Lung (tissue), 12 donors: Measurements from ENCODE around the gene PWWP2B. TPM values are rescaled to one million over a fixed set of nuclear protein-coding genes. Genes with fewer than 3 reads are reported as not detected.
A peak's percentile ranks its signal among the peaks of the same experiment; 100 is the strongest.

Source experiments
- ATAC-seq: fragments of 200-7000 bp; cut with Tn5 transposase; one replicate; pipeline ENCODE4 v1.9.1; 2020; ENCODE audit warnings: moderate number of reproducible peaks; ENCODE audit not compliant: insufficient read depth, low FRiP score
- DNase-seq, 3 donors: peaks; one replicate each; pipeline ENCODE4 v3.0.0-alpha.2; 2013 to 2017
- H3K27ac ChIP-seq, 2 donors: one replicate each; pipeline ENCODE4 v1.5.1; 2013; ENCODE audit warnings: mild to moderate bottlenecking in 2 of 2, moderate library complexity in 2 of 2, control low read depth in 1 of 2, inconsistent platforms in 1 of 2, low read depth in 1 of 2, low read length in 1 of 2
- H3K27me3 ChIP-seq, 3 donors: one replicate each; pipeline ENCODE4 v1.5.1; 2013; ENCODE audit warnings: low read length in 2 of 3; ENCODE audit not compliant: control insufficient read depth in 3 of 3, insufficient read depth in 3 of 3
- H3K36me3 ChIP-seq, 4 donors: one replicate each; pipeline ENCODE4 v1.5.1; 2013; ENCODE audit warnings: low read length in 4 of 4, mild to moderate bottlenecking in 1 of 4, moderate library complexity in 1 of 4; ENCODE audit not compliant: control insufficient read depth in 4 of 4, insufficient read depth in 4 of 4
- H3K4me1 ChIP-seq, 5 donors: one replicate each; pipeline ENCODE4 v1.5.1; 2013; ENCODE audit warnings: low read length in 5 of 5, mild to moderate bottlenecking in 2 of 5, moderate library complexity in 1 of 5; ENCODE audit not compliant: control insufficient read depth in 5 of 5, insufficient read depth in 5 of 5
- H3K4me3 ChIP-seq: one replicate; pipeline ENCODE4 v1.5.1; 2013; ENCODE audit warnings: mild to moderate bottlenecking, control low read depth, moderate library complexity
- H3K9ac ChIP-seq, 2 donors: one replicate each; pipeline ENCODE4 v1.5.1; 2013; ENCODE audit warnings: low read length in 2 of 2, control low read depth in 1 of 2; ENCODE audit not compliant: insufficient read depth in 1 of 2
- H3K9me3 ChIP-seq, 4 donors: one replicate each; pipeline ENCODE4 v1.5.1; 2013; ENCODE audit warnings: low read length in 3 of 4, mild to moderate bottlenecking in 1 of 4, moderate library complexity in 1 of 4; ENCODE audit not compliant: control insufficient read depth in 4 of 4, insufficient read depth in 3 of 4
- WGBS, 2 donors: extraction: QIAGEN DNeasy Blood & Tissue Kit; methylation state at CpG; one replicate each; pipeline ENCODE4 v1.1.7; 2013; 5-methylcytosine and 5-hydroxymethylcytosine counted together
- polyA plus RNA-seq, 2 donors: library from polyadenylated mRNA; stranded (reverse); fragments of 200-250 nt; gene quantifications; one replicate each; pipeline ENCODE4 v1.2.1, GENCODE V29; 2013
- total RNA-seq, 2 donors: library from RNA; depleted of rRNA in 1 of 2; stranded (reverse); fragments of >200 nt in 1 of 2; gene quantifications; one replicate each; pipeline ENCODE4 v1.2.1, GENCODE V29; 2014 to 2021
- TF ChIP-seq, protein P1 (sequence below): IDR thresholded peaks from 2 replicates; pipeline ENCODE4 v1.5.1; 2012; ENCODE audit warnings: mild to moderate bottlenecking; ENCODE audit errors: control extremely low read depth, extremely low read depth
- donor health status: control.
- donor health status: control.
- donor health status: Bipolar disorder and iron deficiency.
- donor health status: healthy.
- donor health status: DM: yes; HTN: yes; CAD: no.

PWWP2B gene
- total and polyA plus RNA-seq, 4 donors, result 20.1 to 33.4 (median 21.1) TPM

- no peak for ATAC-seq
- DNase-seq, result no peak
- no peaks in the 10 kb centered on the region for H3K9me3 ChIP-seq
- 95% methylated on average over 22 of the region's 22 CpGs for WGBS, 2 donors
- no peak overlapping the region for H3K4me3 ChIP-seq
- no peak overlapping the region for H3K9ac ChIP-seq
- TF ChIP-seq, protein P1, sequence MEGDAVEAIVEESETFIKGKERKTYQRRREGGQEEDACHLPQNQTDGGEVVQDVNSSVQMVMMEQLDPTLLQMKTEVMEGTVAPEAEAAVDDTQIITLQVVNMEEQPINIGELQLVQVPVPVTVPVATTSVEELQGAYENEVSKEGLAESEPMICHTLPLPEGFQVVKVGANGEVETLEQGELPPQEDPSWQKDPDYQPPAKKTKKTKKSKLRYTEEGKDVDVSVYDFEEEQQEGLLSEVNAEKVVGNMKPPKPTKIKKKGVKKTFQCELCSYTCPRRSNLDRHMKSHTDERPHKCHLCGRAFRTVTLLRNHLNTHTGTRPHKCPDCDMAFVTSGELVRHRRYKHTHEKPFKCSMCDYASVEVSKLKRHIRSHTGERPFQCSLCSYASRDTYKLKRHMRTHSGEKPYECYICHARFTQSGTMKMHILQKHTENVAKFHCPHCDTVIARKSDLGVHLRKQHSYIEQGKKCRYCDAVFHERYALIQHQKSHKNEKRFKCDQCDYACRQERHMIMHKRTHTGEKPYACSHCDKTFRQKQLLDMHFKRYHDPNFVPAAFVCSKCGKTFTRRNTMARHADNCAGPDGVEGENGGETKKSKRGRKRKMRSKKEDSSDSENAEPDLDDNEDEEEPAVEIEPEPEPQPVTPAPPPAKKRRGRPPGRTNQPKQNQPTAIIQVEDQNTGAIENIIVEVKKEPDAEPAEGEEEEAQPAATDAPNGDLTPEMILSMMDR, result no peak
- peak overlapping the region in 1 of 2 donors; percentile 59 for H3K27ac ChIP-seq
- peaks cover 0 to 7% (median 3%) of the 10 kb centered on the region in 4 donors for H3K36me3 ChIP-seq
- H3K4me1 ChIP-seq, result peaks cover 0 to 54% (median 43%) of the 10 kb centered on the region in 5 donors
- H3K27me3 ChIP-seq, result no peaks in the 10 kb centered on the region
Observed at GRCh38 chr10:132415956-132416355, 19.0 kb downstream of the PWWP2B start.

DNA sequence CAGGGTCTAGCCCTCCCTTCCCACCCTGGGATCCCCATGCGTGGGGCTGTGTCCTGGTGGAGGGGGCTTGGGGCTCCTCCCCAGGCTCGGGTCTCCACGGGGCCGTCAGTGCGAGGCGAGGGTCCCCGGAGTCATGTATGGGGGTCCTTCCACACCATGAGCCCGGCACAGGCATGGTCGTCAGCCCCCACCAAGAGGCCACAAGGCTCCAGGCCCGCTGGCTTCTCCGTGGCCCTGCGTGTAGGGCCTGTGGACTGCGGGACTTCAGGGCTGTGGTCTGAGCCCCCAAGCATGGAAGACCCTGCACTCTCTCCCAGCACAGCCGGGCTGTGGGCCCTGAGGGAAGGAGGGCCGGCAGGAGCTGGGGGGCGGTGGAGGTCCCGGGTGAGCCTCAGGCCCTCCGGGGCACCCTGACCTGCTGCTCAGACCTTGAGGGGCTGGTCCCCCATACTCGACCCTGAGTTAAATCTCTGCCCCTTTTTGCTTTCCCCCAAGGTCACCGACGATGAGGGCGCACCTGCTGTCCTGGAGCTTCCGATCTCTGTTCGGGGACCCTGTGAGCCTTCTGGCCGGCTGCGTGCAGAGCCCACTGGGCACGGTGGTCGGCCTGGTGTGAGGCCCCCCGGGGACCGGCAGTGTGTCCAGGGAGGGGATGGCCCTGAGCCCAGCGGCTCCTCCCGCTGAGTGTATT is 19.7 kb downstream of the PWWP2B start:
- Histone ChIP-seq H3K27me3 (no peaks in the 10 kb centered on the region), H3K9me3 (no peaks in the 10 kb centered on the region), H3K9ac (no peak overlapping the region), H3K4me3 (no peak overlapping the region), H3K27ac (peak overlapping the region in 1 of 2 donors; percentile 59), H3K36me3 (peaks cover 0 to 7% (median 3%) of the 10 kb centered on the region in 4 donors), H3K4me1 (peaks cover 2 to 61% (median 41%) of the 10 kb centered on the region in 5 donors)
- 92 to 97% methylated on average over 31 to 32 of the region's 32 CpGs for WGBS, 2 donors
- no peak for DNase-seq
- no peak for ATAC-seq
- TF ChIP-seq, protein P1, result no peak

DNA sequence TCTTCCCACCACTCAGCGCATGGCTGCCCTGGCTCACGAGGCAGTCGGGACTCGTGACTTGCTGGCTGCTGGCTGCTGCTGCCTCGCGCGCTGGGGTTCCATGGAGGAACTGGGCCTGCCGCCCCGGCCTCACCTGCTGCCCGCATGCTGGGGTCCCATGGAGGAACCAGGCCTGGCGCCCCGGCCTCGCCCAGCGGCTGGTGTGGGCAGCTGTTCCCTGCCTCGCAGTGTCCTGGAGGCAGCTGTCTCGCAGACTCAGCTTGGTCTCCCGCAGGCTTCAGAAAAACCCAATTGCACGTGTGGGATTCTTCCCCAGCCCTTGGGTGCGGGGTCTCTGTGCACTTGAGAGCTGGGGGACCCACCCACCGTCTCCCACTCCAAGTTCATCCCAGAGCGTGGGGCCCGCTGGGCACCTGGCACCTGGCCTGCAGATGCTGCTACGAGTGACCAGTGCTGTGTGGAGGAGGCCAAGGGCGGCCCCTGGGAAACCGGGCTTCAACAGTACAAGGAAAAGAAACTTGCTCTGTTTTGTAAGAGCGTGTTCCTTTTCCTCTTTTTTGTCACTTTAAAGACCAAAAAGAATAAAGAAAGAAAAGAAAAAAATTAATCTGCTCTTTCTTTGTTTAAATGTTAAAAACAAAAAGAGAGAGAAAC is 20.4 kb downstream of the PWWP2B start:
- WGBS, 2 donors, result 75 to 83% methylated on average over 26 of the region's 26 CpGs
- H3K4me3 ChIP-seq, result no peak overlapping the region
- peaks cover 0 to 7% (median 3%) of the 10 kb centered on the region in 4 donors for H3K36me3 ChIP-seq
- DNase-seq (no peak), ATAC-seq (no peak)
- no peaks in the 10 kb centered on the region for H3K9me3 ChIP-seq
- H3K9ac ChIP-seq, result no peak overlapping the region
- no peaks in the 10 kb centered on the region for H3K27me3 ChIP-seq
- TF ChIP-seq, protein P1, result no peak
- H3K27ac ChIP-seq, result peak overlapping the region in 1 of 2 donors; percentile 93
- H3K4me1 ChIP-seq, result peaks cover 0 to 64% (median 41%) of the 10 kb centered on the region in 5 donors
